Natural killer cell (primary cell): ENCODE measurements around the gene CAMKK1. TPM values are rescaled to one million over a fixed set of nuclear protein-coding genes. Genes with fewer than 3 reads are reported as not detected.
A peak's percentile ranks its signal among the peaks of the same experiment; 100 is the strongest.

ENCODE experiments used
- ATAC-seq, 3 donors: fragments of 150-1000 bp in 2 of 3; fragments of 200-7000 bp in 1 of 3; cut with Tn5 transposase; 1 replicate in 1 of 3; 2 replicates in 2 of 3; pipeline ENCODE4 v1.10.0; 2021; ENCODE audit warnings: mild to moderate bottlenecking in 2 of 3, moderate library complexity in 2 of 3
- DNase-seq, 2 donors: peaks; one replicate each; pipeline versions ENCODE4 v3.0.0 to v3.0.0-alpha.2; 2013 to 2021; ENCODE audit warnings: mixed read lengths in 1 of 2
- H3K27ac ChIP-seq: one replicate; pipeline ENCODE4 v1.5.1; 2013; ENCODE audit warnings: mild to moderate bottlenecking, low read length
- H3K27me3 ChIP-seq: one replicate; pipeline ENCODE4 v1.6.1; 2013; ENCODE audit warnings: low read length; ENCODE audit not compliant: control insufficient read depth, insufficient read depth
- H3K36me3 ChIP-seq: one replicate; pipeline ENCODE4 v1.6.1; 2013; ENCODE audit warnings: low read length; ENCODE audit not compliant: control insufficient read depth, insufficient read depth
- H3K4me1 ChIP-seq: one replicate; pipeline ENCODE4 v1.6.1; 2013; ENCODE audit warnings: low read length; ENCODE audit not compliant: control insufficient read depth, insufficient read depth
- H3K4me3 ChIP-seq: one replicate; pipeline ENCODE4 v1.5.1; 2013; ENCODE audit warnings: low read length
- H3K9me3 ChIP-seq: one replicate; pipeline ENCODE4 v1.6.1; 2013; ENCODE audit warnings: low read length; ENCODE audit not compliant: control insufficient read depth, insufficient read depth
- H3K27ac Mint-ChIP-seq, 2 donors: one replicate each; pipeline ENCODE4 v1.8.0; 2022; ENCODE audit warnings: mild to moderate bottlenecking in 2 of 2, mixed read lengths in 2 of 2, moderate library complexity in 1 of 2
- H3K27me3 Mint-ChIP-seq, 2 donors: one replicate each; pipeline ENCODE4 v1.8.0; 2022; ENCODE audit warnings: low read depth in 2 of 2, mixed read lengths in 2 of 2
- H3K36me3 Mint-ChIP-seq: one replicate; pipeline ENCODE4 v1.8.0; 2022; ENCODE audit warnings: mixed read lengths
- H3K4me1 Mint-ChIP-seq, 2 donors: one replicate each; pipeline ENCODE4 v1.8.0; 2022; ENCODE audit warnings: mixed read lengths in 2 of 2
- H3K4me3 Mint-ChIP-seq: one replicate; pipeline ENCODE4 v1.8.0; 2022; ENCODE audit warnings: mild to moderate bottlenecking, moderate library complexity, mixed read lengths
- H3K9me3 Mint-ChIP-seq, 2 donors: one replicate each; pipeline ENCODE4 v1.8.0; 2022; ENCODE audit warnings: mixed read lengths in 2 of 2
- CTCF ChIP-seq: fragments of 200-600 bp; IDR thresholded peaks from one replicate; pipeline ENCODE4 v1.8.0; 2022; ENCODE audit warnings: antibody characterized with exemption
- WGBS: methylation state at CpG from one replicate; pipeline ENCODE4 v1.1.7; 2013; ENCODE audit warnings: missing lambda C conversion rate; ENCODE audit not compliant: insufficient coverage; 5-methylcytosine and 5-hydroxymethylcytosine counted together
- intact Hi-C: fragments of 100-400 bp; cut with micrococcal nuclease; formaldehyde crosslinking; loops from one replicate; pipeline ENCODE4 v1.14.2; 2022
- total RNA-seq, 4 donors: library from RNA; stranded (reverse); fragments of 120-200 nt in 1 of 4; gene quantifications; one replicate each; pipeline versions ENCODE4 v1.2.3 to v1.2.4, GENCODE V29; 2013 to 2022

Gene CAMKK1
- total RNA-seq, 3 donors from 2014 or later (not counting 1 experiment from before 2014, with no cell fraction given): 3.2 to 4.3 (median 3.9) TPM

- Histone ChIP-seq H3K4me3 (peak overlapping the region; percentile 10), H3K9me3 (no peaks in the 10 kb centered on the region), H3K36me3 (no peaks in the 10 kb centered on the region), H3K27me3 (no peaks in the 10 kb centered on the region), H3K4me1 (peaks cover 48% of the 10 kb centered on the region), H3K27ac (peak overlapping the region; percentile 92)
- peak overlapping the region; percentile 53 for H3K4me3 Mint-ChIP-seq
- peak overlapping the region in 1 of 2 donors; percentile 91 for H3K27ac Mint-ChIP-seq
- peaks cover 0 to 7% of the 10 kb centered on the region in 2 donors for H3K27me3 Mint-ChIP-seq
- intact Hi-C loops: loop anchor here (1.0 kb wide), 1 partner anchor 157 kb away; no protein-coding TSS in a partner anchor
- ATAC-seq: peak in 2 of 3 donors; percentile 5 to 14
- no peaks in the 10 kb centered on the region for H3K9me3 Mint-ChIP-seq
- TF ChIP-seq CTCF: no peak
- 12% methylated on average over 10 of the region's 10 CpGs for WGBS
- peak in 1 of 2 donors; percentile 23 for DNase-seq
- no peaks in the 10 kb centered on the region for H3K36me3 Mint-ChIP-seq
- peaks cover 24 to 35% of the 10 kb centered on the region in 2 donors for H3K4me1 Mint-ChIP-seq
These were observed 24.0 kb upstream of the CAMKK1 start for GRCh38 chr17:3916825-3917224.

GRCh38 chr17:3915995-3916696 is 23.3 kb upstream of the CAMKK1 start, which contains the start of gene P2RX1:
TSS of gene P2RX1 (minus strand) at chr17:3916465. CDS start at chr17:3916225, 240 bp downstream.
- 19% methylated on average over 28 of the region's 28 CpGs for WGBS
- Histone ChIP-seq H3K4me1 (peaks cover 55% of the 10 kb centered on the region), H3K9me3 (no peaks in the 10 kb centered on the region), H3K36me3 (no peaks in the 10 kb centered on the region), H3K4me3 (peak within 1 kb of the TSS; percentile 39), H3K27ac (peak within 1 kb of the TSS; percentile 92), H3K27me3 (no peaks in the 10 kb centered on the region)
- intact Hi-C loops: no loop called here
- H3K4me3 Mint-ChIP-seq: peak within 1 kb of the TSS; percentile 88
- H3K27me3 Mint-ChIP-seq: peaks cover 0 to 12% of the 10 kb centered on the region in 2 donors
- no peaks in the 10 kb centered on the region for H3K9me3 Mint-ChIP-seq
- peak within 1 kb of the TSS; percentile 85 to 91 for H3K27ac Mint-ChIP-seq
- no peak for TF ChIP-seq CTCF
- ATAC-seq (peak; percentile 21 to 58 (median 41)), DNase-seq (peak; percentile 33 to 62)
- H3K36me3 Mint-ChIP-seq: no peaks in the 10 kb centered on the region
- H3K4me1 Mint-ChIP-seq: peaks cover 30 to 42% of the 10 kb centered on the region in 2 donors

GRCh38 chr17:3915581-3915994 is 22.7 kb upstream of the CAMKK1 start:
- Histone ChIP-seq H3K4me3 (peak overlapping the region; percentile 39), H3K9me3 (no peaks in the 10 kb centered on the region), H3K36me3 (no peaks in the 10 kb centered on the region), H3K27me3 (no peaks in the 10 kb centered on the region), H3K4me1 (peaks cover 61% of the 10 kb centered on the region), H3K27ac (peak overlapping the region; percentile 92)
- Mint-ChIP-seq H3K4me1 (peaks cover 33 to 44% of the 10 kb centered on the region in 2 donors), H3K27ac (peak overlapping the region; percentile 85 to 91), H3K36me3 (no peaks in the 10 kb centered on the region), H3K9me3 (no peaks in the 10 kb centered on the region), H3K4me3 (peak overlapping the region; percentile 88), H3K27me3 (peaks cover 0 to 13% of the 10 kb centered on the region in 2 donors)
- DNase-seq (peak; percentile 31 to 57), ATAC-seq (peak; percentile 40 to 64 (median 53))
- intact Hi-C loops: no loop called here
- 15% methylated on average over 13 of the region's 13 CpGs for WGBS
- TF ChIP-seq CTCF: no peak
